ENCODE results near the gene DDX19B. TPM values are rescaled to one million over a fixed set of nuclear protein-coding genes. Genes with fewer than 3 reads are reported as not detected.
A peak's percentile ranks its signal among the peaks of the same experiment; 100 is the strongest.

The DDX19B gene
- total and polyA plus RNA-seq, 9 of the 15 experiments (the other 6 are each of a cell fraction or from before 2014, with no cell fraction given) = 7.0 to 32.9 (median 19.3) TPM

DNA sequence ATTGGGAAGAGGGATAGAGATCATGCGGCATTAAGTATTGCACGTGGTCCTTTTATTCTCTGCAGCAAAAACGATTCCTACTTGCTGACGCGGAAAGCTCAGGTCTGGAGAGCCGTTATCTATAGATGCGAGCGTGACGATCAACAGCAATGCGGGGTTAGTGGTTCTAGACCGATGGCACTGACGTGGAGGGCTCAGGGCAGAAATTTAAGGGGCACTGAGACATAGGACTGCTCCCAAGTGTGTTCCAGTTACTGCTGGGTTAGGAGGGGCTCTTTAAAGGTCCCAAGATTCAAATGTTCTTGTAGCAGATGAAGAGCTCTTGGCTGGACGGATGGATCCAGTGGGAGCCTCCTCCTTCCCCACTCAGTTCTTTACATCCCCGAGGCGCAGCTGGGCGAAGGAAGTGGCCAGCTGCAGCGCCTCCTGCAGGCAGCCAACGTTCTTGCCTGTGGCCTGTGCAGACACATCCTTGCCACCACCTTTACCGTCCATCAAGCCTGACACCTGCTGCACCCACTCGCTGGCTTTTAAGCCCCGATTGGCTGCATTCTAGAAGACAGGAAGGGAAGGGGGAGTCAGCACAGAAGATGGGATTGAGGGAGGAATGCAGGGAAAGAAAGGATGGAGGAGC lies 46.5 kb upstream of the DDX19B start (continued):
- TF ChIP-seq ZHX1 (conservative IDR thresholded peaks at IDR 0.05; ENCODE audit: low read length) (no peak), RBFOX2 (IDR thresholded peaks at IDR 0.05; ENCODE audit: low read depth, low read length) (no peak), HMBOX1 (IDR thresholded peaks at IDR 0.05) (no peak), SPI1 (IDR thresholded peaks at IDR 0.05; ENCODE audit: borderline replicate concordance, low read depth, low read length) (peak; percentile 65), DACH1 (IDR thresholded peaks at IDR 0.05; ENCODE audit: partially characterized antibody) (no peak), POLR3G (IDR thresholded peaks at IDR 0.05; ENCODE audit: extremely low read depth, insufficient read length, insufficient replicate concordance) (no peak), POLR2AphosphoS5 (IDR thresholded peaks at IDR 0.05; ENCODE audit: control insufficient read depth, insufficient read depth, low read depth, low read length) (peak; percentile 25), TCF3 (CRISPR knock-in tag; IDR thresholded peaks at IDR 0.05) (no peak), U2AF2 (optimal IDR thresholded peaks at IDR 0.05; ENCODE audit: low read depth, low read length) (no peak), RUNX1 (IDR thresholded peaks at IDR 0.05; ENCODE audit: low read depth) (no peak), TRIM25 (IDR thresholded peaks at IDR 0.05; ENCODE audit: borderline replicate concordance) (no peak), NFE2L1 (tag; IDR thresholded peaks at IDR 0.05; ENCODE audit: borderline replicate concordance, low read depth) (no peak), ZNF143 (CRISPR knock-in tag; IDR thresholded peaks at IDR 0.05) (no peak), ARHGAP35 (IDR thresholded peaks at IDR 0.05; ENCODE audit: partially characterized antibody) (no peak), ZC3H8 (IDR thresholded peaks at IDR 0.05) (no peak), MIER1 (IDR thresholded peaks at IDR 0.05; ENCODE audit: low read depth) (no peak), ZNF253 (CRISPR knock-in tag; conservative IDR thresholded peaks at IDR 0.05) (no peak), MECOM (CRISPR knock-in tag; IDR thresholded peaks at IDR 0.05) (peak; percentile 60; the same call in 1 of the 2 replicates), JUNB (CRISPR knock-in tag; conservative IDR thresholded peaks at IDR 0.05) (no peak), PURB (CRISPR knock-in tag; IDR thresholded peaks at IDR 0.05; ENCODE audit: low read depth) (no peak), CCAR2 (IDR thresholded peaks at IDR 0.05; ENCODE audit: low read depth, low read length) (no peak), HDGF (IDR thresholded peaks at IDR 0.05) (no peak), THRAP3 (IDR thresholded peaks at IDR 0.05; ENCODE audit: borderline replicate concordance) (no peak)
- TF ChIP-seq, protein P1, sequence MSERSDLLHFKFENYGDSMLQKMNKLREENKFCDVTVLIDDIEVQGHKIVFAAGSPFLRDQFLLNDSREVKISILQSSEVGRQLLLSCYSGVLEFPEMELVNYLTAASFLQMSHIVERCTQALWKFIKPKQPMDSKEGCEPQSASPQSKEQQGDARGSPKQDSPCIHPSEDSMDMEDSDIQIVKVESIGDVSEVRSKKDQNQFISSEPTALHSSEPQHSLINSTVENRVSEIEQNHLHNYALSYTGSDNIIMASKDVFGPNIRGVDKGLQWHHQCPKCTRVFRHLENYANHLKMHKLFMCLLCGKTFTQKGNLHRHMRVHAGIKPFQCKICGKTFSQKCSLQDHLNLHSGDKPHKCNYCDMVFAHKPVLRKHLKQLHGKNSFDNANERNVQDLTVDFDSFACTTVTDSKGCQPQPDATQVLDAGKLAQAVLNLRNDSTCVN (CRISPR knock-in tag; IDR thresholded peaks at IDR 0.05) = no peak

Data from K562 (cell line).